Effector CD8-positive, alpha-beta T cell (primary cell): Measurements from ENCODE around the gene CHRNA7.
"Not testable (repeated sequence)": the region's sequence is repeated elsewhere in the genome, so short reads cannot be mapped to it uniquely, and the experiment has no call there.

Source experiments
- DNase-seq: peaks from one replicate; lab custom pipeline; 2025; lab: John Stamatoyannopoulos, UW

Gene CHRNA7

GRCh38 chr15:32119694-32120330, 89.5 kb downstream of the CHRNA7 start:
- no peak for DNase-seq

GRCh38 chr15:32120577-32121383, 90.5 kb downstream of the CHRNA7 start:
- DNase-seq, result no peak

DNA sequence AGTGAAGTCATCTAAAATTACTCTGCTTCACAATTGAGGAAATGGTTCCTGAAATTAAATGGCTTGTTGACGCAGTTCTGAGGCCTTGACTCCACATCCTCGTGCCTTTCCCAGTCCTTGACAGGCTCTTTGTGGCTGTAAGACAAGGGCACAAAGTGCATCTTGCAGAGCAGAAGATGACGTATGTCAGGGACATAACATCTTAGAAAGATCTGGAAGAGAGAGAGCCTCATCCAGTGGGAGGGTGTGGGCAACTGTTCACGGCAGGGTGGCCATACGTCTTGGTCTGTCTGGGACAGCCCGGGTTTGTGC, 91.0 kb downstream of the CHRNA7 start:
- DNase-seq, result no peak

DNA sequence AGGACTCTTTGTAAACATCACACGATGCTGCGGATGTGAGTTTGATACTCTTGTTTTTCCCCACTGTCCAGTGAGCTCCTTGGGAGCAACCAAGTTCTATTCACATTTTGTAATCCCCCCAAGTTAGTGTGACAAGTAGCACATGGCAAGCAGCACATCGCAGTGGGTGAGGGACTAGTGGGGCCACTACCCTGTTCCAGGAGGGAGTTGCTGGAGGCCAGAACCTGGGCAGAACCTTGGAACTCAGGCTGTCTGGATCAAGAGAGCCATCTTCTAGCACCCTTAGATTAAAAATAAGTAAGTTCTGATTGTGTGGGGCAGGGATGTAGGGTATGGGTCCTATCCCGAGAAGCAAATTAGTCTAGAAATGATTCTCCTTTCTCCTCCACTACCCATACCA, 91.7 kb downstream of the CHRNA7 start:
- no peak for DNase-seq

- no peak for DNase-seq
These were observed 93.2 kb downstream of the CHRNA7 start for GRCh38 chr15:32123473-32123872.

GRCh38 chr15:32124726-32125125, 94.4 kb downstream of the CHRNA7 start:
- DNase-seq, result no peak

GRCh38 chr15:32125595-32125994, 95.3 kb downstream of the CHRNA7 start:
- DNase-seq, result no peak

DNA sequence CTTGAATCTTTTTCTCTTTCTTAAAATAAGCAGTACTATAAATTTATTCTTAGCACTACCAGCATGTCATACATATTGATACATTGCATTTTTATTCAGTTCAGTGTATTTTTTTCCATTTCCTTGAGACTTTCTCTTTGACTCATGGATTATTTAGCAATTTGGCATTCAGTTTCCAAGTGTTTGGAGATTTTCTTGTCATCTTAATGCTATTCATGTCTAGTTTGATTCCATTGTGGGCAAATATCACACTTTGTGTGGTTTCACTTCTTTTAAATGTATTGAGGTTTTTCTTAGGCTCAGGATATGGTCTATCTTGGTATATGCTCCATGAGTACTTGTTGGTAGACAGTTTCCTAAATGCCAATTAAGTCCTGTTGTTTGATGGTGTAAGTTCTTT, 99.5 kb downstream of the CHRNA7 start:
- DNase-seq, result no peak

DNA sequence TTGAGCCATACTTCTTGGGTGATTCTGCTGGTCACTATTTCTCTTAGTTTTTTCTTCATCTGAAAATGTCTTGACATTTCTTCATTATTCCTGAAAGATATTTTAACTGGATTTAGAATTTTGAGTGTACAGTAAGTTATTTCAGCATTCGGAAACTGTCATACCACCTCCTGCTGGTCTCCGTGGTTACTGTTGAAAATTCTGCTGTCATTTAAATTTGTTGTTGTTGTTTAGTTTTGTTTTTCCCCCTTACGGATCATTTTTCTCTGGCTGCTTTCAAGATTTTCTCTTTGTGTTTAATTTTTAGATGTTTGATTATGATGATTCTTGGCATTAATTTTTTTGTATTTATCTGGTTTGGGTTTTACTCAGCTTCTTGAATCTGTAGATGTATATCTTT, 100.5 kb downstream of the CHRNA7 start:
- no peak for DNase-seq

DNA sequence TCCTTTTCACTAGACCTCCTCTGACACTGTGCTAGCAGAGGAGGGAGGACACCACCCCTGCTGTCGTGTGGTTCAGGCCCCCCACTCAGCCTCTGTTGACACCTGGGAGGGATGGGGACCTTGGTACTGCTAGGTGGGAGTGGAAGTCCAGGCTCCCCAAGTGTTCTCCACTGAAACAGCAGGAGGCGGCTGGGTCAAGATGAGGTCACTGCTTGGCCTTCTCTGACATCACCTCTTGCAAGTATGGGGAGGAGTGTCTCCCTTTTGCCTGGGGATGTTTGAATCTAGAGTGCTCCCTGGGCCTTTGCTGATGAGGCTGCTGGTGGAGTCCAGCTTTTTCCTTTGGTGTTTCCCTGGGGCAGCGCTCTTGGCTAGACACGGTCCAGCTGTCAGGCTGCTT, 101.5 kb downstream of the CHRNA7 start:
- DNase-seq, result no peak

GRCh38 chr15:32132859-32133258, 102.5 kb downstream of the CHRNA7 start:
- DNase-seq, result no peak

DNA sequence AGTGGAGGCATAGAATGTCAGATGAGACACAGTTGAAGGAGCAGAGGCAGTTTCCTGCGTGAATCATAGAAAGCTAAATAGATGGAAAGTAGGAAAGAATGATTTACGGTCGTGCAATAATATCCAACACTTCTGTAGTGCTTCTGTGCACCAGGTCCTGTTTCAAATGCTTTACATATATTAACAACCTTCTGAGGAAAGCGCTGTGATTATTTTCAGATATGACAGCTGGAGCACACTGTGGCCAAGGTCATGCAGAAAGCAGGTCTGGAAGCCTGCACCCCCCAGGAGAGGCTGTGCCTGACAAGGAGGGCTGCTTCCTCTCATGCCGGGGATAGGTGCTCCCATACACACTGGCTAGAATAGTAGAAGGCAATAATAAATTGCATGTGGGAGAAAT, 104.5 kb downstream of the CHRNA7 start:
- DNase-seq, result no peak

- no peak for DNase-seq
These were observed 105.0 kb downstream of the CHRNA7 start for GRCh38 chr15:32135335-32135734.

- not testable (repeated sequence) for DNase-seq
These were observed 115.2 kb downstream of the CHRNA7 start for GRCh38 chr15:32145512-32145911.

DNA sequence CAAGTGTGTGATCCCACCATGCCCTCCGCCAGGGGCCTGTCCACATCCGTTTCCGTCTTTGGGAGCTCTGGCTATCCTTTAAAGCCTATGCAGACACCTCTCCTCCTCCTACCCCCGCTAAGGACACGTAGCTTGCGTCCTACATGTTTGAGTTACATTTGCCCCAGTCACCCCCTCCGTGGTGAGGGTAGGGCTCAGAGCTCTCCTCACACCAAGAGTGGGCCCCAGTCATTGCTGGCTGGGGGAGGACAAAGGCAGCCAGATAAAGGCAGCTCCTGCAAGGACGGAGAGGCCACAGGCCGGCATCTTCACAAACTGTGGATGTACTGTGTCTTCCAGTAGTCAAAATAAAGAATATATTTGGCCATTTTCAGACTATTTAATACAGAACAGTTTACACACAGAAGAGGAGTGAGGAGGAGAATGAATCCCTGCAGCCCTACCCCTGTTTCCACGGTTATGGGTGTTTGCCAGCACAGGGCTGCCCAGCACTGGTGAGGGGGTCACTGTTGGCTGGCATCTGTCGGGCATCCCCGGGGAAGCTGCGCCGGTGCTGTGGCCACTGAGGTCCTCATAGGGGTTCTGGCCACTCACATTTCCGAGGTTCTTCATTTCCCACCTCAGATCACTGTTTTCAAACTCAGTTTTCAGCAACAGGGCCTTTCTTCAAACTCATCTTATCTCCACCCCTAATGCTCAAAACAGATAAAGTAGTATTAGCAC, 118.7 kb downstream of the CHRNA7 start:
- DNase-seq, result no peak

- no peak for DNase-seq
These were observed 122.3 kb downstream of the CHRNA7 start for GRCh38 chr15:32152574-32152973.

DNA sequence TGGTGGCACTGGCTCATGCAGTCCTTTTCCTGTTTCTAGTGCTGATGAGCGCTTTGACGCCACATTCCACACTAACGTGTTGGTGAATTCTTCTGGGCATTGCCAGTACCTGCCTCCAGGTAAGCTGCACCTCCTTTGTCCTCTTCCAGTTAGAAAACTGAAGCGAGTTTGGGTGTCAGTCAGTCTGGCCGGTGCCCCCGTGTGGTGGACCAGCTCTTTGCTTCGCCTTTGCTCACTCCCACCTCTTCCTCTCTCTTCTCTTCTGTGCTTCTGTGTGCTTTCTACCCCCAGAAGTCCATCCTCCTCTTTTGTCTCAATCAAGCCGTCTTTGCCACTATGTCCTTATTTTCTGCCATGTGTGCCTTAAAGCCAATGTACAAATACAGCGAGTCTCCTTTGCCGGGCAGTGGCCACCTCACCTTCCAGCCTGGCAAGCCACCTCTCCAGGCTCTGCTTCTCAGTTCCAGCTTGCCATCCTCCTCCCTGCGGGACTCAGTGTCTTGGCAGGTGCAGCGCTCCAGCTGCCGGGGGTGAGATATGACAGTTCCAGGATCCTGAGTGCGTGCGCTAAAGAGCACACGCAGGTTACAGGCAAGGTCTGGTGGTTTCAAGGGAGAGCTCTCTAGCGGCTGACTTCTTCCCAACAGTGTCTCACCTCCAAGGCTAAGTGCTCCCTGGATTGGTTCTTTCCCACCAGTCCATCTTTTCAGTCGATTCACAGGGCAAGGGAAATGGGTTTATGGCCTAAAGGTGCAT, 123.7 kb downstream of the CHRNA7 start:
- not testable (repeated sequence) for DNase-seq

DNA sequence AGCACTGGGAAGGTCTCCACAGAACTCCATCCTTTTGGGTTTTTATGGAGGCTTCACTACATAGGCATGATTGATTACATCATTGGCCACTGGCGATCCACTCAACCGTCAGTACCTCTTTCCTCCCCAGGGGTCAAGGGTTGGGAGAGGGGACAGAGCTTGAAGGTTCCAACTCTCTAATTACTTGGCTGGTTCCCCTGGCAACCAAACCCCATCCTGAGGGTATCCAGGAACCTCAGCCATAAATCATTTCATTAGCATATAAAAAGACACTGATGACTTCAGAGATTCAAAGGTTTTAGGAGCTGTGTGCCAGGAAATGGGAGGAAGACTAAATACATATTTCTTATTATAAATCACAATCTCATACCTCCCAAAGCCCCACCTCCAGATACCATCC, 131.8 kb downstream of the CHRNA7 start:
- not testable (repeated sequence) for DNase-seq

GRCh38 chr15:32164065-32164464, 133.8 kb downstream of the CHRNA7 start:
- not testable (repeated sequence) for DNase-seq

GRCh38 chr15:32164747-32165146, 134.4 kb downstream of the CHRNA7 start:
- DNase-seq, result not testable (repeated sequence)

GRCh38 chr15:32165775-32166174, 135.5 kb downstream of the CHRNA7 start:
- DNase-seq, result not testable (repeated sequence)

DNA sequence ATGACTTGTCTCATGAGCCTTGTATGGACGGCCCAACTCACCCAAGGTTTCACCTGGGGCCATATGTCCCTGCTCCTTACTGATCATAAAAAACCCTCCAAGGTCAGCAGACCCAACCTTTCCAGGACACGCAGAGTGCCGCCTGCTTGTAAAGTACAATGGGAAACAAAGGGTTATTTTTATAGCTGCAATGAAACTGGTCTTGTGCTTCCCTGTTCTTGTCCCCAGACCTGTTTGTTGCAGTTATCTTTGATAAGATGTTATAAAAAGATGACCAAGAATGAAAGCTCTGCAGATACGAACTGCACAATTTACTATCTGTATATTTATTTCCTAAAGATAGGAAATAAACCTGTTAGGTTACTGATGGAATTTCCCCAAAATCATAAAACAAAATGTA, 136.0 kb downstream of the CHRNA7 start:
- not testable (repeated sequence) for DNase-seq
